NCI-H82 (cell line): Measurements from ENCODE around the gene KLF6.

Experiments
- DNase-seq: peaks from one replicate; lab custom pipeline; 2025; lab: John Stamatoyannopoulos, UW

The KLF6 gene

DNA sequence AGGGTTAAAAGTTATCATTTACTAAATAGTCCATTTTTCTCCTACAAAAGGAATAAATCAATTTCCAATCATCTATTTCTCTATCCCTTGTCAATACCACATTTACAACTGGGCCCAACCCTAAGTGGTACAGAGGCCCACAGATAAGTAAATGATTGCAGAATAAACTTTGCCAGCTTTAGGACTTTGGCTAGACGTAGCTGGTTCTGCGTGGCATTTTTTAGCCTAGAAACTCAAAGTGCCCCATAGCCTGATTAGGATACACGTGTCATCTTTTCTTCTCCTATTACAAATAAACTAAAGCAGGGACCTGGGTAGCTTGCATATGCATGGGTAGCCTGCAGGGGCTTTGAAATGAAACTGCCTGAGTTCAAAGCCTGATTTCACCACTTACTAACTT is 56.4 kb downstream of the KLF6 start:
- no peak for DNase-seq

DNA sequence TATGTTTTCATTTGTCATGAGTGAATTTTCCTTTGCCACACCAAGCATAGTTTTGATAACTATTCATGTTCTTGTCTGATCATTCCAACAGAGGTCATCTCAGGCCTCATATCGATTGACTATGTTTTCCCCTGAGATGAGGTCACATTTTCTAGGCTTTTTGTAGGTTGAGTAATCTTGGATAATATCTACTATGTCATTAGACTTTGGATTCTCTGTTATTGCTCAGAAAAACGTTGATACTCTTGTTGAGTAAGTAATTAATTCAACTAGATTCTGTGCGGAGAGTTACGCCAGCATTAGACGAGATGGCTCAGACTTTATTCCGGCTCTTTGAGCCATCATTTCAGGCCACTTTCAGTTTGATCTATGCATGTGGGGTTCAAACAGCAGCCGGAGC is 57.7 kb downstream of the KLF6 start:
- no peak for DNase-seq
